HEK293T (cell line): ENCODE results near the gene PRADC1.

Experiments
- L3MBTL2 ChIP-seq: fragments of 450-650 bp; conservative IDR thresholded peaks from 2 replicates; pipeline ENCODE4 v1.6.1; 2016; ENCODE audit warnings: mild to moderate bottlenecking
- SUZ12 ChIP-seq: fragments of 450-650 bp; IDR thresholded peaks from 2 replicates; pipeline ENCODE4 v1.6.1; 2016; ENCODE audit warnings: mild to moderate bottlenecking

- TF ChIP-seq L3MBTL2 (no peak), SUZ12 (no peak)
Observed at GRCh38 chr2:73254343-73255006, 21.4 kb upstream of the PRADC1 start.
